ENCODE data around the gene HS3ST3A1.

Gene HS3ST3A1

DNA sequence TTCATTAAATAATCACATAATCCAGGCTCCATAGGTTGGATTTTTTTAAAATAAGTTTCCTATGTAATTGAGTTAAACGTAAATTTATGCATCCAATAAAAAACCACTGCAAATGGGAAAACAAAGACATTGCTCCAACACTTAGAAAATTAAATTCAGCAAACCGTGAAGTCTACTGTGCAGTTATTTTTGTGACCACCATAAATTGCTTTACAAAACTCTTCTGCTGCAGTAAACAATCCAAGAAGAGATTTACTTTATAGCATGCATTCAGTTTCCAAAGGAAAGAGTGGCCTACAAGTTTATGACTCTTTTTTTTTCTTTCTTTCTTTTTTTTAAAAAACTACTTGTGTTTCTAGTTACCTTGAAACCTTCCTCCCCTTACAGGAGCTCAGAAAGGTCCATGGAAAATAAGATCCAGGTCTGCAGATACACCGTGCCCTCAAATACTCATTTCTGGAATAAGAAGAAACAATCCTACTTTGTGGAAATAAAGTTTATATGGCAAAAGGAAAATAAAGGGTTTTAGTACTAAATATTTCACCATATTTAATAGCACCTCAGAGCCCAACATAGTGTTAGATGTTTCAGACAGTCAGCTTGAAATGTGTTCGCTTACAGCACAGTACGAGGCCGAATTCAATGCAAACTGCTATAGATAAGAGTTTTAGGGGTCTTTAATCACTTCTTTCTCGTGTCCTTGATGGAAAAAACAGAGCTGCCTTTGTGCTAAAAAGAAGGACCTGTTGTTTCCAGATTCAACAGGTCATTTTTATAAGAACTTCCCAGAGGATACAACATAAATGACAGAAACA lies 3.2 kb downstream of the HS3ST3A1 start:
- no peak for FAIRE-seq
- DNase-seq (ENCODE audit: low spot score): no peak

GRCh38 chr17:13597723-13598347 lies 3.9 kb downstream of the HS3ST3A1 start:
- FAIRE-seq: peak; percentile 68
- DNase-seq (ENCODE audit: low spot score): peak; percentile 34

- FAIRE-seq: no peak
- DNase-seq (ENCODE audit: low spot score): no peak
These were observed 5.3 kb downstream of the HS3ST3A1 start for GRCh38 chr17:13596241-13596923.

GRCh38 chr17:13595599-13595899 lies 6.2 kb downstream of the HS3ST3A1 start:
- DNase-seq (ENCODE audit: low spot score) (no peak), FAIRE-seq (no peak)

- DNase-seq (ENCODE audit: low spot score) (peak; percentile 9), FAIRE-seq (no peak)
These were observed 6.7 kb downstream of the HS3ST3A1 start for GRCh38 chr17:13594762-13595598.

DNA sequence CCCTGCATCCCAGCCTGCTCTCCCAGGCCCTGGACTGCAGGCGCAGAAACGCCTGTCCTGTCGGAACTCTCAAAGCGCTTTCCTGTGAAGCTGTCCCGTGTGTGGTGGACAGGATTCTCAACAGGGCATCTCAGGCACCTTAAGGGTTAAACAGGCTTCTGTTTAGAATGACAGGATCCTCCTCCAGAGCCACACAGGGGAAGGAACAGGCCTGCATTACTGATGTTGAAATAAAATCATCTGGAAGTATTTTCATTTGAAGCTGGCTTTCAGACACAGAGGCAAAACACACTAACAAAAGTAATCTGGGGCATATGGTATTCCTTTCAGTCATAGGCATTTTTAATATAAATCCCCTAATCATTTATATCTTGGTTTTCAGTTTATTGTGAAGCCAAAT lies 7.4 kb downstream of the HS3ST3A1 start:
- FAIRE-seq (no peak), DNase-seq (ENCODE audit: low spot score) (no peak)

DNA sequence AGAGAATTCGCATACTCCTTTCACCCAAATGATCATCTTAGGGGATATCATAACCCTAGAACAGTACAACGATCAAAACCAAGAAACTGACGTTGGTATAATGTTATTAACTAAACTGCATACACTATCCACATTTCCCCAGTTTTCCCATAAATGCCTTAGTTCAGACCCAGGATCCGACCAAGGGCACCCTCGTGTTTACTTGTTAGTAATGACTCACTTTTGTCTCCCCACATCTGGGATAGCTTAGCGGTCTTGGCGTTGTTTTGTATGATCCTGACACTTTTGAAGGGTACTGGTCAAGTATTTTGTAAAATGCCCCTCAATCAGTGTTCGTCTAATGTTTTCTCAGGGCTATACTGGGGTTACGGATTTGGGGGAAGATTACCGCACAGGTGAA lies 8.0 kb downstream of the HS3ST3A1 start:
- DNase-seq (ENCODE audit: low spot score) (no peak), FAIRE-seq (no peak)

GRCh38 chr17:13593021-13593751 lies 8.5 kb downstream of the HS3ST3A1 start:
- DNase-seq (ENCODE audit: low spot score): no peak
- no peak for FAIRE-seq

- DNase-seq (ENCODE audit: low spot score): no peak
These were observed 9.3 kb downstream of the HS3ST3A1 start for GRCh38 chr17:13592427-13592826.

DNA sequence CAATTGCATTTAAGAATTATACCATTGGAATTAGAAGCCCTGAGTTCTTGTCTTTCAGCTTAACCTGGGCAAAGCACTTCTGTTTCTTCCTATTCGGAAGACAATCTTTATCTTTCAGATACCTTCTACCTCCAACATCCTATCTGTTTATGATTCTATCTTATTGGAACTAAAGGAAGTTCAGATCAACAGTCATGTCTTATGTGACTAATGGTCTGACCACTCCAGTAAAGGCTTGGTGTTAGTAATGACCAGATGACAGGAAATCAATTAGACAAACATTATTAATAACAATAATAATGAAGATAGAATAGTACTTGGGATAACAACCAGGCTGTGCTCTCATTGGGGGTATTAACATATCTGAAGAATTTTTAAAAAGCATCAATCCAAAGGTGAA lies 11.3 kb downstream of the HS3ST3A1 start:
- FAIRE-seq (peak; percentile 67), DNase-seq (ENCODE audit: low spot score) (peak; percentile 27)

More at GRCh38 chr17:13592427-13592826, 9.3 kb downstream of the HS3ST3A1 start:
- no peak for FAIRE-seq

GRCh38 chr17:13589658-13590057 lies 12.1 kb downstream of the HS3ST3A1 start:
- FAIRE-seq (no peak), DNase-seq (ENCODE audit: low spot score) (no peak)

DNA sequence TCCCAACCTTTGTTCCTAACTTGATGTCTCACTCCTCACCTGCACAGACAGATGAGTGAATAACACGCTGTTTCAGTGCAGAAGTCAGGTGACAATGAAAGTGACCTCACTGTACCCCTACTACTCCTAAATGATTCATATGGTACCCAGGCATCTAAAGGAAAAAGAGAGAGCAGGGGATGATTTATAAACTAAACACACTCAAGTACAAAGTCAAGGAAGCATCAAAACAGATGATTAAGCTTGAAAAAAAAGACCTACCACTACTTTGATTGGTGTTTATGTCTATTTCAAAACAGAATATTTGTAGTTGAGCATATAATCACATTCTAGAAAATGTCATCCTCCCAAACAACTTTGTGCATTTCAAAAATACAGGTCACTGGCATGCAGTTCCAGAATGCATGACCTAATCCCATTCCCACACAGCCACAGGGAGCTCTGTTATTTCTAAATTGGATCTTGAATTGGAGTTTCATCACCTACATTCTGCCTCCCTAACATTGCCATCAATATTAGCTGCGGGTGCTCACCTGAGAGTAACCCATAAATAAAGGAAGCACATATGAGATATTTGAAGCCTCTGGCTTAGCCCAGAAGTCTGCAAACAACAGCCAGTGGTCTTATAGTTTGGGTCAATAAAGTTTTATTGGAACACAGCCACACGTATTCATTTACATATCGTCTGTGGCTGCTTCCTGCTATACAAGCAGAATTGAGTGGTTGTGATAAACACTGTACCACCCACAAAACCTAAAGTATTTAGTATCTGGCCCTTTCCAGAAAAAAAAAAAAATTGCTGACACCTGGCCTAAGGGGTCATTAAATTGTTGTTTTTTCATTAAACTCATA lies 14.0 kb downstream of the HS3ST3A1 start:
- DNase-seq (ENCODE audit: low spot score): no peak

GRCh38 chr17:13584701-13585080 lies 17.0 kb downstream of the HS3ST3A1 start:
- DNase-seq (ENCODE audit: low spot score) (peak; percentile 88), FAIRE-seq (peak; percentile 69)

More for the DNA sequence above, 14.0 kb downstream of the HS3ST3A1 start:
- FAIRE-seq: no peak

GRCh38 chr17:13583996-13584700 lies 17.6 kb downstream of the HS3ST3A1 start:
- DNase-seq (ENCODE audit: low spot score): no peak
- no peak for FAIRE-seq

DNA sequence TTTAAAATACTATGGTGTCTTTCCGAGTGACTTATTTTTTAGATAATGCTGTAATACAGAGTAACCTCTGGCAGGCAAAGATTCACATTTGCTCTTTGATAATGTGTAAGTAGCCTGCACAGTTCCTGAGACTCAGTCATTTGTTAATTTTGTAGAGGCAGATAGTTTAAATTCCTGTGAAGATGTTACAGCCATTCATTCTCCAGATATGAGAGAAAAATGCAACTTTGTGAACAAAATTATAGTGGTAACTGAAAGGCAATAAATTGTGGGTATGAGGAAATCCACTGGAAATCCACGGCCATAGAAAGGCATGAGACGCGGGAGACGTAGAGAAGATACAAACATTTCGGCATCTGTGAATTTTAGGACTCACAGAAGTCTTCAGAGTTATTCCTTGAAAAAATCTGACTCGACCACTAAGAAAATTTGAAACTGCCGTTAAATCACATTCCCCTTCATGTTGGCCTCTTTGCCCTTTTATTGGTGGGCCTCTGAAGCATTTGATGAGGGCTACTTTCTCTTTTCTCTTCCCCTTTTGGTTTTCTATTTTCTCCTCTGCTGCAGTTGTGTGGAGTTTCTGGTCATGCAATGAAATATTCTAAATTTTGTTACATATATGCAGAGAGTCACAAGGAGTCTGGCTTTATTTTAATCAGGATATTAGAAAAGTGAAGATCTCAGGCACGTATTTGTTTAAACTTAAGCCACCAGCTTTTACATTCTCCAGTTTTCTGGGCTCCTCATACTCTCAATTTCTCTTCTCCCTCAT lies 18.8 kb downstream of the HS3ST3A1 start:
- FAIRE-seq (no peak), DNase-seq (ENCODE audit: low spot score) (no peak)

GRCh38 chr17:13581925-13582324 lies 19.8 kb downstream of the HS3ST3A1 start:
- FAIRE-seq: no peak
- DNase-seq (ENCODE audit: low spot score): no peak

DNA sequence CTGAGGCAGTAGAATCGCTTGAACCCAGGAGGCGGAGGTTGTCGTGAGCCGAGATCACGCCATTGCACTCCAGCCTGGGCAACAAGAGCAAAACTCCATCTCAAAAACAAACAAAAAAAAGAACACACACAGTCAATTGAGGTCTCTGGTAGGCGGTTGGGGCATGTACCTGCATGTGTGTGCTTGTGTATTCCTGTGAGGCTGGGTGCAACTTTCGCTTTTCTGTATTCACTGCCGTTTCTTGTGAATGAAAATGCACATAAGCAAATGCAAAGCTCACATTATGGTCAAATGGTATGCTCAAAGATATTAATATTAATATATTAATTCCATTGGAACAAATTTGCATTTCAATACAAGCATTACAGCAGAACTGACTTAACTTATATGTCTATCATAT lies 20.9 kb downstream of the HS3ST3A1 start:
- DNase-seq (ENCODE audit: low spot score): no peak
- no peak for FAIRE-seq

DNA sequence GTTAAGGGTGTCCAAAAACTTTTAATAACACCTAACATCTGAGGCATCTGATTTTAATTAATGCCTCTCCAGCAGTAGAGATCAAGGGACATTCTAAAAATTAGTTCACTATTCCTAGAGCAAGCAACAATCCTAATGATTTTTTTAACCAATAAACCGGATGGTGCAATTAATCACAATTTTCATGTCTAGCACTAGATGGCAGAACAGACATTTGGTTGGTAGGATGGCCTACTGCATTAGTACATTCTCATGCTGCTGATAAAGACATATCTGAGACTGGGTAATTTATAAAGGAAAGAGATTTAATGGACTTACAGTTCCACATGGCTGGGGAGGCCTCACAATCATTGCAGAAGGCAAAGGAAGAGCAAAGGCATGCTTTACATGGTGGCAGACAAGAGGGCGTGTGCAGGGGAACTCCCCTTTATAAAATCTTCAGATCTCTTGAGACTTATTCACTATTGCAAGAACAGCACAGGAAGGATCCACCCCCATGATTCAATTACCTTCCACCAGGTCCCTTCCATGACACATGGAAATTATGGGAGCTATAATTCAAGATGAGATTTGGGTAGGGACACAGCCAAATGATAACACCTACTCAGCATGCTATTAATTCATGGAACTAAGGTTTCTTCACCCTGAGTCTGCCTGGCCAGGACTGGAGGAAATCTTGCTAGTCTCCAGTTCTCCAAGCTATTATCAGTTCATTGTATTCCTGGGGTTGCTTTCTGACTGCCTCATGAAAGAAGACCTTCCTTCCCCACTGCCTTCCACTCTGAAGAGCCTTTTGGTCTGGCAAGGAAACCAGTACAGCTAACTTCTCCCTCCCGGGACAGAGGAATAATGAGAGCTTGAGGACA lies 24.8 kb downstream of the HS3ST3A1 start:
- FAIRE-seq (no peak), DNase-seq (ENCODE audit: low spot score) (no peak)

Data from RCC 7860 (cell line).